ENCODE measurements around the gene PLK1. TPM values are rescaled to one million over a fixed set of nuclear protein-coding genes. Genes with fewer than 3 reads are reported as not detected.
"Not testable (repeated sequence)": the region's sequence is repeated elsewhere in the genome, so short reads cannot be mapped to it uniquely, and the experiment has no call there.

Gene PLK1
- total RNA-seq = 6.3 and 51.6 TPM in 2 replicates

- peak; percentile 86 for DNase-seq
Observed at GRCh38 chr16:23678430-23679273, at the start of gene PLK1. Gene PLK1, plus strand, starts transcription at chr16:23678889. Its CDS starts 44 bp downstream, at chr16:23678933.

- no peak for DNase-seq
Observed at GRCh38 chr16:23629516-23629915, 49.2 kb upstream of the PLK1 start.

- not testable (repeated sequence) for DNase-seq
Observed at GRCh38 chr16:23631874-23632273, 46.8 kb upstream of the PLK1 start.

DNA sequence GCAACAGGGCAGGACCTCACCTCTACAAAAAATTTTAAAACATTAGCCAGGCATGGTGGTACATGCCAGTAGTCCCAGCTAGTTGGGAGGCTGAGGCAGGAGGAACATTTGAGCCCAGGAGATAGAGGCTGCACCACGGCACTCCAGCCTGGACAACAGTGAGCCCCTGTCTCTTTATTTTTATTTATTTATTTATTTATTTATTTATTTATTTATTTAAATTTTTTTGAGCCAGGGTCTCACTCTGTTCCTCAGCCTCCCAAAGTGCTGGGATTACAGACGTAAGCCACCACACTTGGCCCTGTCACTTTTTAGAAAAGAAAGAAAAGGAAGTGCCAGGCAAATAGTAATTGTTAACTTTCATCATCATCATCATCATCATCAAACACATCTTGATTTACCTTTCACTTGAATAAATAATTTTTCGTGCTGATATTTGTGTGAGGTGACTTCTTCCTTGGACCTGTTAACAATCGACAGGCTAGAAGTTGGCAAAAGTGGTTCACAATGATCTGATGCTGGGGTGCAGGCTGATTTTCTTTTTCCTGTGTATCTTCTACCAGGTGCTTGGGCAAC lies 44.1 kb upstream of the PLK1 start:
- DNase-seq = no peak

DNA sequence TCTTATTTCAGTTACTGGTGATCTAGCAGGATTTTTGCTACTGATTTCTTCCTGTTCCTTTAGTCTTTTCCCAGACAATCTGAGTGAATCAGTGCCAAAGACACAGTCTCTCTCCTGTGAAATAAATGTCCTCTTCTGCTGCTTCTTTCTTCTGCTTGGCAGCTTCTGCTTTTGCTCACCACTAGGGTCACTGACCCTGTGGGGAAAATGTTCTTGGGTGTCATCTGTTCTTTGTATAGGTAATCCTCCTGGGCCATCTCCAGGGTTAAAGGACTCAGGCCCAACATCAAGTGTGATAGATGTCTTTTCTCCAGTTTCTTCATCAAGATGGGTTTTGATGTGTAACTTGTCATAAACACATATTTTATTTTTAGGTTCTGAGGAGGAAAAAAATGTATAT lies 42.7 kb upstream of the PLK1 start:
- DNase-seq = no peak

DNA sequence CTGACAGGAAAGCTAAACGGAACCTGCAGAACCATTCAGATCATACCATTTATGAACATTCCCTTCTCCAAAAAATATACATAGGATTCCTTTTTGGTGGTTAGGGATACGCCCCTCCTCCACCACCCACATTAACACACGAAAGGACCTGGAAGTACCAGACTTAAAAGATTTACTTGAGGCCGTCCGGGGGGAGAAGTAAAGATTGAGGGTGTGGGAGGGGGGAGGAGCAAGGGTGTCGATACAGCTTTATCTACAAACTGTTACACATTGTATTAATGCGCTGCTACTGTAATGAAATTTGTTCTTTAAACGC lies 38.1 kb upstream of the PLK1 start:
- no peak for DNase-seq

GRCh38 chr16:23640931-23641765 lies 37.5 kb upstream of the PLK1 start, which contains the start of the genes DCTN5 and PALB2:
Gene DCTN5, plus strand, starts transcription at chr16:23641466. Its CDS starts 77 bp downstream, at chr16:23641543.
Gene PALB2, minus strand, starts transcription at chr16:23641310. Its CDS starts 153 bp downstream, at chr16:23641157.
- peak; percentile 95 for DNase-seq

GRCh38 chr16:23642246-23642774 lies 36.4 kb upstream of the PLK1 start:
- DNase-seq = peak; percentile 10

GRCh38 chr16:23650674-23651416 lies 27.8 kb upstream of the PLK1 start:
- DNase-seq = peak; percentile 49

- DNase-seq = no peak
Observed at GRCh38 chr16:23651943-23652468, 26.7 kb upstream of the PLK1 start.

- DNase-seq = no peak
Observed at GRCh38 chr16:23663918-23664317, 14.8 kb upstream of the PLK1 start.

DNA sequence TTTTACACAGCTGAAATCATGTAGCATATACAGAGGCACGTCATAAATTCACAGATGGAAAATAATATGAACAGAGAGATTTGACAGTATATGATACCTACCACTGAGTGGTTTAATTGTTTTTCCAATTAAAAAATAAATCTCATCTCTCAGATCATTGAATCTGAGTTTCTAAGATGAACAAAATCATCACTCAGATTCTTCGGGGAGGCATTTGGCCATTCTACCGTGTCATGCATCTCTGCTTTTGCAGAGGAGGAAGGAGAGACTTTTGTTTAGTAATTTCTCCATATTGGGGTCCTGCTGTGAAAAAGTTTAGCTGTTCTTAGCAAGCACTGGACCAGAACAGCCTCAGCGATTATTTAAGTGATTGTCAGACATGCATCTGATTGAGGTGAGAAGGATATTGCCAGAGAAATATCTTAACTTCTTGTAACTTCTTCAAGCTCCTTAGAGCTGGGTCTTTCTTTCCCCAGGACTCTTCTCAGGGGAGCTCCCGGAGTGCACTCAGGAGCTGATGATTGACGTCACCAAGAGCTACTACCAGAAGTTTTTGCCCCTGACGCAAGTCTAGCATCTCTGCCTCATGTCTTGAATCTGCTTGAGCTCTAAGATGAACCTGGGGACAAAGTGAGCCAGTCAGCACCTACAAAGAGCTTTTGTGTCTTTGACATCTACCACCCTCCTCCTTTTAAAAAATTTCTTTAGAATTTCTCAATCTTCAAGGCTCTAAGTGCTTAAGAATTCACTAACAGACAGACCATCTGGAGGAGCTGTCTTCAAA lies 11.9 kb upstream of the PLK1 start:
- DNase-seq = no peak

GRCh38 chr16:23667355-23667659 lies 11.4 kb upstream of the PLK1 start:
- no peak for DNase-seq

DNA sequence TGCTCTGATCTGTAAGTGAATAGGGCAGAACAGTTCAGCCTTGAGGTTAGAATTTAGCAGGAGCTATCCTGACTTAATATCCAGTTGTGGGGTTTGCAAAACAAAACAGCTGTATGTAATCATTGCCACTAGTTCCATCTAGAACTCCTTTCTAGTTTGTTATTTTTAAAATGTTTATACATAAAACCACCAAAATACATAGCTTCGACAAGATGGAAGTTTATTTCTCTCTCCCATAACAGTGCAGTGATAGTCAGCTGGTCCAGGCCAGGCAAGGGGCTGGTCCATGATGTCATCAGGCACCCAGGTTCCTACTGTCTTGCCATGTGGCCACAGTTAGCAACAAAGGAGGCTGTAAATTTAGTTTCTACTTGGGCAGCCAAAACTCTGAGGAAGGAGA lies 10.5 kb upstream of the PLK1 start:
- no peak for DNase-seq

DNA sequence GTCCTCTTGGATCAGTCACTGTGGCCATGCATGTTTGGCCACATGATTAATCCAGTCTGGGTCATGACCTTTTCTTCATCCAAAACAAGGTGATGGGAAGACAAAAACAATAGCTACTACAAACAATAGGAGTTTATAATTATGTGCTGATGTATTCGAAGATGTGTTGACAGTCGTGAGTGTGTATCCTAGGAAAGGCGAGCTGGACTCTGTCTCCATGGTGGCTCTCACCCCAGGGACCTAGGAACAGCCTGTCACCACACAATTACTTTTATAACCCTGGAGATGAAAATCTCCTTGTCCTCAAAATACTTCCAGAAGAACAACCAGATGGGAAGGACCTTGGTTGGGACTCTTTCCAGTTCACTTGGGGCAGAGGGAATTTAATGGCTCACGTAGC lies 9.8 kb upstream of the PLK1 start:
- no peak for DNase-seq

GRCh38 chr16:23670137-23670776 lies 8.4 kb upstream of the PLK1 start:
- peak; percentile 60 for DNase-seq

GRCh38 chr16:23673971-23674614 lies 4.6 kb upstream of the PLK1 start:
- DNase-seq = no peak

DNA sequence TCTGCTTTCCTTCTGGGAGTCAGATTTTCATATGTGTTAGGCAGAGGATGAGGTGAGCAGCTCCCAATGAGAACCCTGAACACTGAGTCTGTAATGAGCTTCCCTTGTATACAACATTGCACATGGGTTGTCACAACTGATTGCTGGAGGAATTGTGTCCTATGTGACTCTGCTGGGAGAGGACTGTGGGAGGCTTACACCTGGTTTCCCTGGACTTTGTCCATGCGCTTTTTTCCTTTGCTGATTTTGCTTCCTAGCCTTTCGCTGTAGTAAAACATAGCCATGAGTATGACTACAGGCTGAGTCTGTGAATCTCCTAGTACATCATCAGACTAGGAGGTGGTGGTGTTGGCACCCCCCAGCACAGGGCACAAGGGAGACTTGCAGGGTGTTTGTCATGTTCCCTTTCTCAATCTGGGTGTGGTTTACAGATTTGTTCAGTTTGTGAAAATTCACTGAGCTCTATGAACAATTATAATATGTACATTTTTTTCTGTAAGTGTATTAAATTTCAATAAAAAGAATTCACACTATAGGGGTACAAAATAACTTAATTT lies 1.7 kb upstream of the PLK1 start:
- DNase-seq = no peak

GRCh38 chr16:23679274-23679985 lies 741 bp downstream of the PLK1 start:
- peak; percentile 58 for DNase-seq
